Esophagus squamous epithelium (tissue), 5 donors: ENCODE results near the gene ASIC1. TPM values are rescaled to one million over a fixed set of nuclear protein-coding genes. Genes with fewer than 3 reads are reported as not detected.

Experiments used
- DNase-seq: peaks from one replicate; lab custom pipeline; 2025; lab: John Stamatoyannopoulos, UW
- H3K27ac ChIP-seq, 4 donors: fragments of 200-600 bp; sonication (generic); one replicate each; pipeline ENCODE4 v1.5.1; 2016 to 2019; ENCODE audit warnings: mild to moderate bottlenecking in 1 of 4
- H3K27me3 ChIP-seq, 4 donors: fragments of 200-600 bp; sonication (generic); 1 replicate in 3 of 4; 2 replicates in 1 of 4; pipeline versions ENCODE4 v1.5.1 to v1.6.0; 2017 to 2021; ENCODE audit warnings: antibody characterized with exemption in 1 of 4
- H3K36me3 ChIP-seq, 3 donors: fragments of 200-600 bp; sonication (generic); one replicate each; pipeline ENCODE4 v1.5.1; 2016 to 2019
- H3K4me1 ChIP-seq, 3 donors: fragments of 200-600 bp; sonication (generic); one replicate each; pipeline ENCODE4 v1.5.1; 2017 to 2019
- H3K4me3 ChIP-seq, 4 donors: fragments of 200-600 bp; sonication (generic); 1 replicate in 3 of 4; 2 replicates in 1 of 4; pipeline ENCODE4 v1.5.1; 2016 to 2019; ENCODE audit warnings: mild to moderate bottlenecking in 2 of 4, moderate library complexity in 1 of 4
- H3K9me3 ChIP-seq, 3 donors: fragments of 200-600 bp; sonication (generic); one replicate each; pipeline ENCODE4 v1.5.1; 2016 to 2019
- CTCF ChIP-seq, 6 experiments: fragments of 450-650 bp in 4 of 6; fragments of 200-600 bp in 2 of 6; sonication (generic) in 2 of 6; IDR thresholded peaks; one replicate each; pipeline ENCODE4 v1.5.1; 2016 to 2019; ENCODE audit warnings: antibody characterized with exemption in 6 of 6, mild to moderate bottlenecking in 4 of 6, moderate library complexity in 4 of 6
- POLR2A ChIP-seq, 4 donors: fragments of 450-650 bp; IDR thresholded peaks; one replicate each; pipeline ENCODE4 v1.6.1; 2017; ENCODE audit warnings: antibody characterized with exemption in 4 of 4, mild to moderate bottlenecking in 4 of 4, moderate library complexity in 3 of 4
- WGBS, 2 donors: methylation state at CpG; one replicate each; pipeline ENCODE4 v1.1.5; 2018; 5-methylcytosine and 5-hydroxymethylcytosine counted together
- intact Hi-C: fragments of 100-400 bp; cut with DNase I; formaldehyde crosslinking; loops from one replicate; pipeline ENCODE4 v1.15.0; 2022
- total RNA-seq, 4 donors: library from RNA; depleted of rRNA; stranded (reverse); fragments of >200 nt; gene quantifications; one replicate each; pipeline ENCODE4 v1.1.0, GENCODE V29; 2016
- donor health status: DM: yes; HTN: yes; CAD: no.

Gene ASIC1
- total RNA-seq, 4 donors from 2014 or later, result 1.5 to 5.7 (median 2.6) TPM

DNA sequence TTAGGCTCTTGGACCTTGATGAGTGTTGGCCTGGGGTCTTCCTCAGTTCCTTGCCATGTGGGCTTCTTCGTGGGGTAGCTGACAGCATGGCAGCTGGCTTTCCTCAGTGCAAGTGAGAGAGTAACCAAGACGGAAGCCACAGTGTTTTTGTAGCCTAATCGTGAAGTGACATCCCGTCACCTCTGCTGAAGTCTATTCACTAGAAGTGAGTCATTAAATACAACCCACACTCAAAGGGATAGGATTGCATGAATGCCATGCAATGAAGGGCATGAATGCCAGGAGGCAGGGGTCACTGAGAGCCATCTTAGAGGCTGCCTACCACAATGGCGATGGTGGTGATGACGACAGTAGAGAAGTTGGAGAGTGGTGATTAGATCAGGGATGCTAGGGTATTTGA is 13.5 kb upstream of the ASIC1 start:
- Histone ChIP-seq H3K36me3 (no peaks in the 10 kb centered on the region), H3K9me3 (no peaks in the 10 kb centered on the region), H3K4me3 (no peak overlapping the region), H3K4me1 (peaks cover 9 to 15% (median 10%) of the 10 kb centered on the region in 3 donors), H3K27ac (no peak overlapping the region), H3K27me3 (no peaks in the 10 kb centered on the region)
- intact Hi-C loops, result no loop called here
- DNase-seq, result no peak
- 68 to 74% methylated on average over 5 to 6 of the region's 6 CpGs for WGBS, 2 donors
- no peak for TF ChIP-seq CTCF (IDR thresholded peaks at IDR 0.05)
- no peak for TF ChIP-seq POLR2A (IDR thresholded peaks at IDR 0.05)

DNA sequence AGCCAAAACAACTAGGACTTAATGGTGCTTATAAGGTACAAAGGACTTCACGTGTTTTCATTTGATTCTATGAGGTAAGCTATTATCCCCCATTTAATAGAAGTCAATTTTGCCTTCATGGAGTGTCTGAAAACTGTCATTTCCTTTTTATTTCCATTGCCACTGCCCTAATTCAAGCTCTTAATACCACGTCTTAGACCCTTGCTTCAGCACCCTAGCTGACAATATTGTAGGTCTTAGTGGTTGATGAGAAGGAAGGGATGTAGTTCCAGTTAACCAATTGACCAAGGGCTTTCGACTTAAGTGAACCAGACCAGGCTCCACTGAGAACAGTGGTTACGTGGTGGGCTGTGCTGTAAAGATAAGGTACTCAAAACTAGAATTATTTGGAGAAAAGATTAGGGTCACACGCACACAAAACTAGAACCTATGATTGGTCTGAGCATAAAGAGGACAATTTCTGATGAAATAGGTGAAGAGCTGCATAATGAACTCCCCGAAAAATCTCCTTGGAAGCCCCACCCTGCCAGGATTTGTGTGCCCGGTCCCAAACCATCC is 9.6 kb upstream of the ASIC1 start:
- Histone ChIP-seq H3K9me3 (no peaks in the 10 kb centered on the region), H3K4me3 (no peak overlapping the region), H3K27ac (no peak overlapping the region), H3K36me3 (no peaks in the 10 kb centered on the region), H3K4me1 (peaks cover 7 to 16% (median 7%) of the 10 kb centered on the region in 3 donors), H3K27me3 (peaks cover 0 to 29% (median 0%) of the 10 kb centered on the region in 4 donors)
- no peak for DNase-seq
- 88 to 90% methylated on average over 7 of the region's 7 CpGs for WGBS, 2 donors
- TF ChIP-seq POLR2A (IDR thresholded peaks at IDR 0.05) (no peak), CTCF (IDR thresholded peaks at IDR 0.05) (no peak)
- intact Hi-C loops, result no loop called here

GRCh38 chr12:50049254-50050118 is 7.9 kb upstream of the ASIC1 start:
- intact Hi-C loops, result loop anchor here (10.0 kb wide), 1 partner anchor 185 kb away; no protein-coding TSS in a partner anchor
- DNase-seq, result no peak
- H3K27ac ChIP-seq, result no peak overlapping the region

GRCh38 chr12:50050119-50050385 is 7.3 kb upstream of the ASIC1 start:
- intact Hi-C loops, result loop anchor here (10.0 kb wide), 1 partner anchor 185 kb away; no protein-coding TSS in a partner anchor
- TF ChIP-seq POLR2A (IDR thresholded peaks at IDR 0.05), result no peak
- no peak for TF ChIP-seq CTCF (IDR thresholded peaks at IDR 0.05)
- no peaks in the 10 kb centered on the region for H3K36me3 ChIP-seq
- H3K9me3 ChIP-seq, result no peaks in the 10 kb centered on the region
- WGBS, 2 donors, result 83 to 92% methylated on average over 3 of the region's 3 CpGs
- no peak overlapping the region for H3K27ac ChIP-seq
- peaks cover 7 to 16% (median 7%) of the 10 kb centered on the region in 3 donors for H3K4me1 ChIP-seq
- peaks cover 0 to 41% (median 0%) of the 10 kb centered on the region in 4 donors for H3K27me3 ChIP-seq
- DNase-seq, result no peak
- peak overlapping the region in 1 of 4 donors; percentile 35 for H3K4me3 ChIP-seq

More at GRCh38 chr12:50049254-50050118, 7.9 kb upstream of the ASIC1 start:
- WGBS, 2 donors, result 76 to 86% methylated on average over 3 of the region's 3 CpGs
- H3K36me3 ChIP-seq, result no peaks in the 10 kb centered on the region
- TF ChIP-seq POLR2A (IDR thresholded peaks at IDR 0.05) (no peak), CTCF (IDR thresholded peaks at IDR 0.05) (no peak)
- peaks cover 7 to 16% (median 7%) of the 10 kb centered on the region in 3 donors for H3K4me1 ChIP-seq
- H3K27me3 ChIP-seq, result peaks cover 0 to 37% (median 0%) of the 10 kb centered on the region in 4 donors
- H3K4me3 ChIP-seq, result no peak overlapping the region
- no peaks in the 10 kb centered on the region for H3K9me3 ChIP-seq
